GM06990 (cell line): ENCODE measurements around the gene NDUFB10.
"Not testable (repeated sequence)": the region's sequence is repeated elsewhere in the genome, so short reads cannot be mapped to it uniquely, and the experiment has no call there.

ENCODE experiments used
- DNase-seq: peaks from one replicate; pipeline ENCODE4 v3.0.0-alpha.2; 2011; ENCODE audit not compliant: insufficient read length; ENCODE audit errors: extremely low read depth
- H3K27me3 ChIP-seq: replicated peaks from 2 replicates; pipeline ENCODE4 v1.6.0; 2011; ENCODE audit warnings: low read length; ENCODE audit not compliant: control insufficient read depth, insufficient read depth
- H3K36me3 ChIP-seq: 2 replicates; pipeline ENCODE4 v1.5.1; 2011; ENCODE audit warnings: low read length; ENCODE audit not compliant: control insufficient read depth, insufficient read depth
- H3K4me3 ChIP-seq: replicated peaks from 2 replicates; pipeline ENCODE4 v1.5.1; 2011; ENCODE audit warnings: low read depth, mild to moderate bottlenecking, control low read depth, low read length
- TF ChIP-seq, protein P1 (sequence below): IDR thresholded peaks from 2 replicates; pipeline ENCODE4 v1.5.1; 2011; ENCODE audit warnings: low read length, control low read depth, mild to moderate bottlenecking, inconsistent platforms; ENCODE audit not compliant: insufficient read depth, poor library complexity, severe bottlenecking

The NDUFB10 gene

DNA sequence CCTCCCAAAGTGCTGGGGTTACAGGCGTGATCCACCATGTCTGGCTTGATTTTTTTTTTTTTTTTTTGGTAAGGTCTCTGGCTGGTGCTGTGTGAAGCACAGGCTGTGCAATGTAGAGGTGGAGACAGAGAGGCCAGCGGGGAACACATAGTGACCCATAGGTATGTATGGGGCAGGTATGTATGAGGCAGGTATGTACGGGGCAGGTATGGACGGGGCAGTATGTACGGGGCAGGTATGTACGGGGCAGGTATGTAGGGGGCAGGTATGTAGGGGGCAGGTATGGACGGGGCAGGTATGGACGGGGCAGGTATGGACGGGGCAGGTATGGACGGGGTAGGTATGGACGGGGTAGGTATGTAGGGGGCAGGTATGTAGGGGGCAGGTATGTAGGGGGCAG, 9.8 kb upstream of the NDUFB10 start:
- TF ChIP-seq, protein P1, sequence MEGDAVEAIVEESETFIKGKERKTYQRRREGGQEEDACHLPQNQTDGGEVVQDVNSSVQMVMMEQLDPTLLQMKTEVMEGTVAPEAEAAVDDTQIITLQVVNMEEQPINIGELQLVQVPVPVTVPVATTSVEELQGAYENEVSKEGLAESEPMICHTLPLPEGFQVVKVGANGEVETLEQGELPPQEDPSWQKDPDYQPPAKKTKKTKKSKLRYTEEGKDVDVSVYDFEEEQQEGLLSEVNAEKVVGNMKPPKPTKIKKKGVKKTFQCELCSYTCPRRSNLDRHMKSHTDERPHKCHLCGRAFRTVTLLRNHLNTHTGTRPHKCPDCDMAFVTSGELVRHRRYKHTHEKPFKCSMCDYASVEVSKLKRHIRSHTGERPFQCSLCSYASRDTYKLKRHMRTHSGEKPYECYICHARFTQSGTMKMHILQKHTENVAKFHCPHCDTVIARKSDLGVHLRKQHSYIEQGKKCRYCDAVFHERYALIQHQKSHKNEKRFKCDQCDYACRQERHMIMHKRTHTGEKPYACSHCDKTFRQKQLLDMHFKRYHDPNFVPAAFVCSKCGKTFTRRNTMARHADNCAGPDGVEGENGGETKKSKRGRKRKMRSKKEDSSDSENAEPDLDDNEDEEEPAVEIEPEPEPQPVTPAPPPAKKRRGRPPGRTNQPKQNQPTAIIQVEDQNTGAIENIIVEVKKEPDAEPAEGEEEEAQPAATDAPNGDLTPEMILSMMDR: no peak
- DNase-seq: no peak
- Histone ChIP-seq H3K27me3 (no peaks in the 10 kb centered on the region), H3K36me3 (no peaks in the 10 kb centered on the region), H3K4me3 (no peak overlapping the region)

DNA sequence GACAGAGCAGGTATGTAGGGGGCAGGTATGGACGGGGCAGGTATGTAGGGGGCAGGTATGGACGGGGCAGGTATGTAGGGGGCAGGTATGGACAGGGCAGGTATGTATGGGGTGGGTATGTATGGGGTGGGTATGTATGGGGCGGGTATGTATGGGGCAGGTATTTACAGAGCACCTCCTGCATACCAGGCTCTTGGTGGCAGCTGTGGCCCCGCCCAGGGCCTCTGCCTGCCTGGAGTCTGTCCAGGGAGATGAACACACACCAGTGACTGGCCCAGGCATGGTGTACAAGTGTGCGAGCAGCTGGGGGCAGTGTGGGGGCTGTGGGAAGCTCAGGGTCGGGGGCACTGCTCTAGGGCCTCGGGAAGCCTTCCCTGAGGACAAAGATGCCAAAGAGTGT, 9.3 kb upstream of the NDUFB10 start:
- no peak overlapping the region for H3K4me3 ChIP-seq
- H3K27me3 ChIP-seq: no peaks in the 10 kb centered on the region
- no peaks in the 10 kb centered on the region for H3K36me3 ChIP-seq
- TF ChIP-seq, protein P1: no peak
- no peak for DNase-seq

DNA sequence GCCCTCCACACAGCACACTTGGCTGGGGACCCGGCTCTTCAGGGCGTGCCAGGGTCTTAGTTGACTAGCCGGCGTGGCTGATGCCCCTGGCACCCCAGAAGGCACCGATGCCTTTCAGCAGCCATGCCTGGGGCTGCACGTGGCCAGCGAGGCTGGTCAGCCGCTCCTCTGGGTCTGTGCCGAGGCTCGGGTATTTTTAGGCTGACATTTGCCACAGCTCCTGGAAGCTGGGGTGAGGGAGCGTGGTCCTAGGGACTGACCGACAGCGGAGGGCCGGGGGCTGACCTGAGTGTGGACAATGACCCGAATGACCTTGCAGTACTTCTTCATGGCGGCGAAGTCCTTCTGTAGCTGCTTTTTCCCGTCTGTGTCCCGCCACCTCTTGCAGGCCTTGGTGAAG, 8.8 kb upstream of the NDUFB10 start:
- DNase-seq: no peak
- TF ChIP-seq, protein P1: no peak
- H3K27me3 ChIP-seq: no peaks in the 10 kb centered on the region
- H3K4me3 ChIP-seq: no peak overlapping the region
- no peaks in the 10 kb centered on the region for H3K36me3 ChIP-seq

DNA sequence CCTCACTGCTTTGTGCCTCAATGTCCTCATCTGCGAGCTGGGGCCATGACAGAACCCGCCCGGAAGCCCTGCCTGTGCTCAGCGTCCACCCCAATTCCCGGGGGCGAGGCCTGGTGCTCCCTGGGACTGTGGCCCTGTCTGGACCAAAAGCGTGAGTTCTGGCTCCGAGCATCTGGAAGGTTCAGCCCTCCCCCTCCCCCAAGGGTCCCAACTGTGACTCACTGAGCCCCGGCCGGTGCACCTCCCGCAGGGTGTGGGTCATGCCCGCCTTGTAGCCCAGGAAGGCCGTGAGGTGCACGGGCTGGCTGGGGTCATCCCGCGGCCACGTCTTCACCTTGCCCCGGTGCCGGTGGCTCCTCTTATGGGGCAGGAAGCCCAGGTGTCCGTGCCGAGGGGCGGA, 5.6 kb upstream of the NDUFB10 start:
- TF ChIP-seq, protein P1: no peak
- no peak for DNase-seq
- no peaks in the 10 kb centered on the region for H3K27me3 ChIP-seq
- no peak overlapping the region for H3K4me3 ChIP-seq
- H3K36me3 ChIP-seq: no peaks in the 10 kb centered on the region

DNA sequence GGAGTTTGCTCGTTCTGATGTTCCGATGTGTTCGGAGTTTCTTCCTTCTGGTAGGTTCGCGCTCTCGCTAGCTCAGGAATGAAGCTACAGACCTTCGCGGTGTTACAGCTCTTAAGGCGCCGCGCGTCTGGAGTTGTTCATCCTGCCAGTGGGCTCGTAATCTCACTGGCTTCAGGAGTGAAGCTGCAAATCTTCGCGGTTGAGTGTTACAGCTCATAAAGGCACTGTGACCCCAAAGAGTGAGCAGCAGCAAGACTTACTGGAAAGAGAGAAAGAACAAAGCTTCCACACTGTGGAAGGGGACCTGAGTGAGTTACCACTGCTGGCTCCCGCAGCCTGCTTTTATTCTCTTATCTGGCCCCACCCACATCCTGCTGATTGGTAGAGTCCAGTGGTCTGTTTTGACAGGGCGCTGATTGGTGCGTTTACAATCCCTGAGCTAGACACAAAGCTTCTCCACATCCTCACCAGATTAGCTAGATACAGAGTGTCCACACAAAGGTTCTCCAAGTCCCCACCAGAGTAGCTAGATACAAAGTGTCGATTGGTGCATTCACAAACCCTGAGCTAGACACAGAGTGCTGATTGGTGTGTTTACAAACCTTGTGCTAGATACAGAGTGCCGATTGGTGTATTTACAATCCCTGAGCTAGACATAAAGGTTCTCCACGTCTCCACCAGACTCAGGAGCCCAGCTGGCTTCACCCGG, 1.8 kb upstream of the NDUFB10 start:
- H3K27me3 ChIP-seq, DNase-seq, H3K4me3 ChIP-seq: not testable (repeated sequence)
- H3K36me3 ChIP-seq: peaks cover 10% of the 10 kb centered on the region

DNA sequence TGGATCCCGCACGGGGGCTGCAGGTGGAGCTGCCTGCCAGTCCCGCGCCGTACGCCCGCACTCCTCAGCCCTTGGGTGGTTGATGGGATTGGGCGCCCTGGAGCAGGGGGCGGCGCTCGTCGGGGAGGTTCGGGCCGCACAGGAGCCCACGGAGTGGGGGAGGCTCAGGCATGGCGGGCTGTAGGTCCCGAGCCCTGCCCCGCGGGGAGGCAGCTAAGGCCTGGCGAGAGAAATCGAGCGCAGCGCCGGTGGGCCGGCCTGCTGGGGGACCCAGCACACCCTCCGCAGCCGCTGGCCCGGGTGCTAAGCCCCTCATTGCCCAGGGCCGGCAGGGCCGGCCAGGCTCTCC, 1.2 kb upstream of the NDUFB10 start:
- peaks cover 14% of the 10 kb centered on the region for H3K36me3 ChIP-seq
- H3K27me3 ChIP-seq, DNase-seq, H3K4me3 ChIP-seq: not testable (repeated sequence)

DNA sequence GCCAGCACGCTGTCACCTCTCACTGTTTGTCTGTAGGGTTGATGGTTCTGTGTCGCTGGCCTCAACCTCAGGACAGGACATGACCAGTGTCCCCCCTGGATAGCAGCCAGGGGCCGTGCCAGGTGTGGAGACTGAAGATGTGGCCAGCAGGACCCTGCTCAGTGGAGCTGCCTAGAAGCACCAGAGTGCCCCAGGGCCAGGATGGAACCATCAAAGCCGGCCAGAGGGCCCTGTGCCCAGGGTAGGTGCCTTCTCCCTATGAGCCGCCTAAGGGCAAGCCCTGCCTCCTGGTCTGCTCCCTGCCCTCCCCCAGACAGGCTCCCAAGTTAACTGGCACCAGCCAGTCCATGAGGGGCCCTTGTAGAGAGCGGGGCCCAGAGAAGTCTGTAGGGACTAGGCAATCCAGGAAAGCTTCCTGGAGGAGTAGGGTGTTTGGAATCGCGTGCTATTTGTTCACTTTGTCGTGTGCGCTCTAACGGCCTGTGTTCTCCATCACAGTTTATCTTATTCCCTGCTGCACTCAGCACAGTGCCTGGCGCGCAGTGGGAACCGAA, 546 bp upstream of the NDUFB10 start:
- TF ChIP-seq, protein P1: no peak
- peaks cover 19% of the 10 kb centered on the region for H3K36me3 ChIP-seq
- H3K4me3 ChIP-seq: no peak overlapping the region; the same call in 1 of the 2 replicates
- DNase-seq: peak; percentile 18
- H3K27me3 ChIP-seq: no peaks in the 10 kb centered on the region
